ENCODE measurements around the gene FBRSL1. TPM values are rescaled to one million over a fixed set of nuclear protein-coding genes. Genes with fewer than 3 reads are reported as not detected.

FBRSL1 gene
- total and polyA plus RNA-seq, 2 donors (not counting 1 experiment from before 2014, with no cell fraction given) = 62.6 to 112 TPM

DNA sequence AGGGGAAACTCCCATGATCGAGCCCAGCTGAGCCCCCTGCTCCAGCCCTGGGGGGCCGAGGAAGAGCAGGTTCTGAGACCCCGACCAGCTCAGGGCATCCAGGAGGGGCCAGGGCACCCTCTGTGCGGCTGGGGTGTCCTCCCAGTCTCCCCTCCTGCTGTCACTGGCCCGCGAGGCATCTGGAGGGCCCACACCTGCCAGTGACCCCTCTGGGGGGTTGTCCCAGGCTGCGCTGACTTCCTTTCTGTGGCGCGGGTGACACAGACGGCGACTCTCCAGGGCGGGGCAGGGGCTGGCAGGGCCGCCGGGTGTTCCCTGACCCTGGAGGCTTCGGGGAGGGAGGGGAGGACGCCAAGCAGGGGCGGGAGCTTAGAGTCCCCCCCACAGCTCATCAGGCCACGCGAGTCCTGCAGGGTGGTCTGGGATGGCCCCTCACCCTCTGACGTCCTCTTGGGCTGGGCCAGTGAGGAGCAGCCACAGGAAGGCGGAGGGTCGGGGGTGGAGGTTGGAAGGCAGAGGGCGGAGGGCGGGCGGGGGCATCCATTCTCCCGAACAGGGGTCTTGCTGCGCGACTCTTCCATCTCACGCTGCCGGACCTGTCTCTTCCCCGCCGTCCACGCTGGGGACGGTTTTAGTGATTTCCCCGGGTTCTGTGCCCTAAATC lies 38.6 kb upstream of the FBRSL1 start:
- Histone ChIP-seq H3K9ac (ENCODE audit: low read length) (peak overlapping the region; percentile 38), H3K4me2 (replicated peaks; ENCODE audit: low read depth, low read length, poor library complexity, severe bottlenecking) (peak overlapping the region; percentile 70), H2AFZ (ENCODE audit: insufficient read depth, low read depth, low read length, poor library complexity, severe bottlenecking) (peak overlapping the region; percentile 38), H3K27ac (ENCODE audit: low read length in 2 of 2) (peak overlapping the region; percentile 54 to 75), H3K9me3 (ENCODE audit: control extremely low read depth in 1 of 3, control insufficient read depth in 2 of 3, insufficient read depth in 1 of 3, low read length in 2 of 3) (peaks cover 0 to 4% (median 0%) of the 10 kb centered on the region in 3 donors), H3K79me2 (ENCODE audit: control insufficient read depth, insufficient read depth, low read length) (peaks cover 3% of the 10 kb centered on the region), H4K20me1 (ENCODE audit: control insufficient read depth, insufficient read depth, low read length, poor library complexity, severe bottlenecking) (no peaks in the 10 kb centered on the region), H3K4me1 (ENCODE audit: control insufficient read depth in 2 of 2, insufficient read depth in 2 of 2, low read length in 2 of 2) (peaks cover 48 to 73% of the 10 kb centered on the region in 2 donors), H3K27me3 (replicated peaks in 1 of 4; ENCODE audit: control extremely low read depth in 1 of 4, control insufficient read depth in 3 of 4, insufficient read depth in 4 of 4, low read length in 3 of 4) (no peaks in the 10 kb centered on the region), H3K36me3 (replicated peaks in 1 of 2; ENCODE audit: control extremely low read depth in 1 of 2, control insufficient read depth in 1 of 2, extremely low read depth in 1 of 2, insufficient read depth in 2 of 2, low read length in 1 of 2) (no peaks in the 10 kb centered on the region), H3K4me3 (ENCODE audit: control extremely low read depth in 1 of 5, extremely low read depth in 1 of 5, insufficient read depth in 1 of 5, low read depth in 2 of 5, low read length in 4 of 5) (peak overlapping the region in 4 of 5 experiments; percentile 9 to 43 (median 13))
- CTCF ChIA-PET = interaction anchor here (1.1 to 1.6 kb wide), 4 partner anchors 11 to 36 kb away, joined by 3 to 7 read pairs (median 5); no protein-coding TSS in a partner anchor
- intact Hi-C loops (cut with micrococcal nuclease) = no loop called here
- no peaks in the 10 kb centered on the region for H3K9me3 Mint-ChIP-seq (ENCODE audit: insufficient read depth)
- H3K4me1 Mint-ChIP-seq = peaks cover 53% of the 10 kb centered on the region
- H3K27ac Mint-ChIP-seq = peak overlapping the region; percentile 37
- peak overlapping the region; percentile 39 for H3K4me3 Mint-ChIP-seq
- POLR2A ChIA-PET = interaction anchor here (0.7 to 0.8 kb wide), 2 partner anchors 9 to 35 kb away, joined by 3 to 4 read pairs; no protein-coding TSS in a partner anchor
- ATAC-seq (ENCODE audit: low read depth) (peak; percentile 57), DNase-seq (peak; percentile 63)
- WGBS (ENCODE audit: insufficient coverage) = 45% methylated on average over 20 of the region's 35 CpGs
- TF ChIP-seq, protein P1, sequence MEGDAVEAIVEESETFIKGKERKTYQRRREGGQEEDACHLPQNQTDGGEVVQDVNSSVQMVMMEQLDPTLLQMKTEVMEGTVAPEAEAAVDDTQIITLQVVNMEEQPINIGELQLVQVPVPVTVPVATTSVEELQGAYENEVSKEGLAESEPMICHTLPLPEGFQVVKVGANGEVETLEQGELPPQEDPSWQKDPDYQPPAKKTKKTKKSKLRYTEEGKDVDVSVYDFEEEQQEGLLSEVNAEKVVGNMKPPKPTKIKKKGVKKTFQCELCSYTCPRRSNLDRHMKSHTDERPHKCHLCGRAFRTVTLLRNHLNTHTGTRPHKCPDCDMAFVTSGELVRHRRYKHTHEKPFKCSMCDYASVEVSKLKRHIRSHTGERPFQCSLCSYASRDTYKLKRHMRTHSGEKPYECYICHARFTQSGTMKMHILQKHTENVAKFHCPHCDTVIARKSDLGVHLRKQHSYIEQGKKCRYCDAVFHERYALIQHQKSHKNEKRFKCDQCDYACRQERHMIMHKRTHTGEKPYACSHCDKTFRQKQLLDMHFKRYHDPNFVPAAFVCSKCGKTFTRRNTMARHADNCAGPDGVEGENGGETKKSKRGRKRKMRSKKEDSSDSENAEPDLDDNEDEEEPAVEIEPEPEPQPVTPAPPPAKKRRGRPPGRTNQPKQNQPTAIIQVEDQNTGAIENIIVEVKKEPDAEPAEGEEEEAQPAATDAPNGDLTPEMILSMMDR (IDR thresholded peaks at IDR 0.05) = no peak
- TF ChIP-seq EZH2 (IDR thresholded peaks at IDR 0.05; ENCODE audit: borderline replicate concordance, insufficient read depth, low read depth, low read length, poor library complexity, severe bottlenecking) = no peak
- no peaks in the 10 kb centered on the region for H3K27me3 Mint-ChIP-seq

DNA sequence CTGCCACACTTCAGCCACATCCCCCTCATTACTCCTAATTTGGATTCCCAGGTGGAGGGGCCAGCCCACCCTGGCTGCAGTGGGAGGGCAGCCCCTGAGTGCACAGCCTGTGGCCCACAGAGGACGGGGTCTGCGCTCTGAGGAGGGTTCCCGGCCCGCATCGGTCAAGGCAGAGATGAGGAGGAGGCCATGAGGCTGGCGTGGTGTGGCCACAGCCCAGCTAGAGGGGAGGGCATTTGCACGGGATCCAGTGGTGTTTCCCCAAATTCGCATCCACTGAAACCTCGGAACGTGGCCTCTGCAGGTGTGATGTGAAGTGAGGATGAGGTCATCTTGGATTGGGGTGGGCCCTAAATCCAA lies 38.1 kb upstream of the FBRSL1 start:
- 82% methylated on average over 9 of the region's 10 CpGs for WGBS (ENCODE audit: insufficient coverage)

More for the DNA sequence above, 38.1 kb upstream of the FBRSL1 start:
- POLR2A ChIA-PET = interaction anchor here (0.8 kb wide), 1 partner anchor 9 kb away, joined by 3 read pairs; no protein-coding TSS in a partner anchor
- Mint-ChIP-seq H3K4me3 (no peak overlapping the region), H3K27ac (no peak overlapping the region), H3K27me3 (no peaks in the 10 kb centered on the region), H3K4me1 (peaks cover 51% of the 10 kb centered on the region), H3K9me3 (ENCODE audit: insufficient read depth) (no peaks in the 10 kb centered on the region)
- peak overlapping the region; percentile 70 for H3K4me2 ChIP-seq (replicated peaks; ENCODE audit: low read depth, low read length, poor library complexity, severe bottlenecking)
- intact Hi-C loops (cut with micrococcal nuclease) = no loop called here
- H3K4me1 ChIP-seq (ENCODE audit: control insufficient read depth in 2 of 2, insufficient read depth in 2 of 2, low read length in 2 of 2) = peaks cover 48 to 68% of the 10 kb centered on the region in 2 donors
- ATAC-seq (ENCODE audit: low read depth) (no peak), DNase-seq (no peak)
- H3K27me3 ChIP-seq (replicated peaks in 1 of 4; ENCODE audit: control extremely low read depth in 1 of 4, control insufficient read depth in 3 of 4, insufficient read depth in 4 of 4, low read length in 3 of 4) = no peaks in the 10 kb centered on the region
- peaks cover 0 to 6% (median 0%) of the 10 kb centered on the region in 3 donors for H3K9me3 ChIP-seq (ENCODE audit: control extremely low read depth in 1 of 3, control insufficient read depth in 2 of 3, insufficient read depth in 1 of 3, low read length in 2 of 3)
- no peak for TF ChIP-seq EZH2 (IDR thresholded peaks at IDR 0.05; ENCODE audit: borderline replicate concordance, insufficient read depth, low read depth, low read length, poor library complexity, severe bottlenecking)
- no peak overlapping the region for H3K27ac ChIP-seq (ENCODE audit: low read length in 2 of 2)
- H2AFZ ChIP-seq (ENCODE audit: insufficient read depth, low read depth, low read length, poor library complexity, severe bottlenecking) = no peak overlapping the region
- H3K79me2 ChIP-seq (ENCODE audit: control insufficient read depth, insufficient read depth, low read length) = peaks cover 3% of the 10 kb centered on the region
- CTCF ChIA-PET = no interaction called here
- H3K9ac ChIP-seq (ENCODE audit: low read length) = no peak overlapping the region
- H3K36me3 ChIP-seq (replicated peaks in 1 of 2; ENCODE audit: control extremely low read depth in 1 of 2, control insufficient read depth in 1 of 2, extremely low read depth in 1 of 2, insufficient read depth in 2 of 2, low read length in 1 of 2) = no peaks in the 10 kb centered on the region
- H3K4me3 ChIP-seq (ENCODE audit: control extremely low read depth in 1 of 5, extremely low read depth in 1 of 5, insufficient read depth in 1 of 5, low read depth in 2 of 5, low read length in 4 of 5) = no peak overlapping the region
- no peaks in the 10 kb centered on the region for H4K20me1 ChIP-seq (ENCODE audit: control insufficient read depth, insufficient read depth, low read length, poor library complexity, severe bottlenecking)
